ENCODE results near the gene FGF12. TPM values are rescaled to one million over a fixed set of nuclear protein-coding genes. Genes with fewer than 3 reads are reported as not detected.

FGF12 gene
- polyA plus RNA-seq, 3 donors = not detected

GRCh38 chr3:192121923-192122322 lies 605.4 kb downstream of the FGF12 start:
- Mint-ChIP-seq H3K4me3 (no peak overlapping the region), H3K9me3 (peaks cover 0 to 2% (median 0%) of the 10 kb centered on the region in 7 donors), H3K27me3 (ENCODE audit: low read depth in 3 of 3) (peaks cover 0 to 1% (median 0%) of the 10 kb centered on the region in 3 donors), H3K4me1 (no peaks in the 10 kb centered on the region), H3K36me3 (no peaks in the 10 kb centered on the region), H3K27ac (no peak overlapping the region)
- H3K9ac ChIP-seq (ENCODE audit: insufficient read depth, low read length, poor library complexity, severe bottlenecking) = no peak overlapping the region
- no peak overlapping the region for H3K27ac ChIP-seq (ENCODE audit: low read depth in 1 of 2, low read length in 2 of 2)
- no peaks in the 10 kb centered on the region for H3K4me1 ChIP-seq (ENCODE audit: control insufficient read depth in 1 of 2, insufficient read depth in 2 of 2, low read length in 2 of 2)
- intact Hi-C loops (cut with micrococcal nuclease) = no loop called here
- H2AFZ ChIP-seq (ENCODE audit: insufficient read depth, low read depth, low read length, poor library complexity, severe bottlenecking) = no peak overlapping the region
- DNase-seq = no peak
- no peaks in the 10 kb centered on the region for H4K20me1 ChIP-seq (ENCODE audit: insufficient read depth, low read length)
- TF ChIP-seq CTCF (IDR thresholded peaks at IDR 0.05) = no peak
- no peaks in the 10 kb centered on the region for H3K79me2 ChIP-seq (ENCODE audit: insufficient read depth, low read length)
- no peaks in the 10 kb centered on the region for H3K36me3 ChIP-seq (replicated peaks in 1 of 2; ENCODE audit: control insufficient read depth in 1 of 2, insufficient read depth in 2 of 2, low read length in 2 of 2)
- no peak overlapping the region for H3K4me2 ChIP-seq (replicated peaks; ENCODE audit: extremely low read depth, low read length, poor library complexity, severe bottlenecking)
- no CpG with 5 or more reads among the region's 3 CpGs for WGBS (ENCODE audit: insufficient coverage)
- H3K4me3 ChIP-seq (replicated peaks in 1 of 3; ENCODE audit: low read depth in 2 of 3, low read length in 3 of 3) = no peak overlapping the region
- H3K27me3 ChIP-seq (ENCODE audit: control insufficient read depth in 2 of 2, insufficient read depth in 2 of 2, low read length in 2 of 2) = no peaks in the 10 kb centered on the region
- H3K9me3 ChIP-seq (replicated peaks in 1 of 2; ENCODE audit: control insufficient read depth in 1 of 2, insufficient read depth in 1 of 2, low read length in 2 of 2) = no peaks in the 10 kb centered on the region

- H3K36me3 ChIP-seq (replicated peaks in 1 of 2; ENCODE audit: control insufficient read depth in 1 of 2, insufficient read depth in 2 of 2, low read length in 2 of 2) = no peaks in the 10 kb centered on the region
- H3K27me3 Mint-ChIP-seq (ENCODE audit: low read depth in 3 of 3) = no peaks in the 10 kb centered on the region
- H3K9ac ChIP-seq (ENCODE audit: insufficient read depth, low read length, poor library complexity, severe bottlenecking) = no peak overlapping the region
- no peak for DNase-seq
- no peaks in the 10 kb centered on the region for H3K27me3 ChIP-seq (ENCODE audit: control insufficient read depth in 2 of 2, insufficient read depth in 2 of 2, low read length in 2 of 2)
- H3K27ac ChIP-seq (ENCODE audit: low read depth in 1 of 2, low read length in 2 of 2) = no peak overlapping the region
- H3K4me3 Mint-ChIP-seq = no peak overlapping the region
- no peak for TF ChIP-seq CTCF (IDR thresholded peaks at IDR 0.05)
- no peak overlapping the region for H2AFZ ChIP-seq (ENCODE audit: insufficient read depth, low read depth, low read length, poor library complexity, severe bottlenecking)
- peaks cover 0 to 4% of the 10 kb centered on the region in 2 donors for H3K9me3 ChIP-seq (replicated peaks in 1 of 2; ENCODE audit: control insufficient read depth in 1 of 2, insufficient read depth in 1 of 2, low read length in 2 of 2)
- H3K4me1 ChIP-seq (ENCODE audit: control insufficient read depth in 1 of 2, insufficient read depth in 2 of 2, low read length in 2 of 2) = no peaks in the 10 kb centered on the region
- H3K4me3 ChIP-seq (replicated peaks in 1 of 3; ENCODE audit: low read depth in 2 of 3, low read length in 3 of 3) = no peak overlapping the region
- H3K79me2 ChIP-seq (ENCODE audit: insufficient read depth, low read length) = no peaks in the 10 kb centered on the region
- no peak overlapping the region for H3K27ac Mint-ChIP-seq
- intact Hi-C loops (cut with micrococcal nuclease) = no loop called here
- no peak overlapping the region for H3K4me2 ChIP-seq (replicated peaks; ENCODE audit: extremely low read depth, low read length, poor library complexity, severe bottlenecking)
- H4K20me1 ChIP-seq (ENCODE audit: insufficient read depth, low read length) = no peaks in the 10 kb centered on the region
- no peaks in the 10 kb centered on the region for H3K4me1 Mint-ChIP-seq
- H3K36me3 Mint-ChIP-seq = no peaks in the 10 kb centered on the region
- peaks cover 0 to 2% (median 0%) of the 10 kb centered on the region in 7 donors for H3K9me3 Mint-ChIP-seq
Measured at GRCh38 chr3:192108820-192109219, 618.5 kb downstream of the FGF12 start.

All from CD14-positive monocyte (primary cell).